IPS-18c (cell line): ENCODE data around the gene RGS18.
"Not testable (repeated sequence)": the region's sequence is repeated elsewhere in the genome, so short reads cannot be mapped to it uniquely, and the experiment has no call there.

Experiments used
- H3K4me3 ChIP-seq: 2 replicates; pipeline ENCODE4 v1.7.0; 2013; ENCODE audit warnings: low read depth, mild to moderate bottlenecking, low read length, moderate library complexity; ENCODE audit not compliant: insufficient read depth
- H3K9me3 ChIP-seq: one replicate; pipeline ENCODE4 v1.6.1; 2013; ENCODE audit warnings: mild to moderate bottlenecking, low read length, moderate library complexity; ENCODE audit not compliant: control insufficient read depth, insufficient read depth

RGS18 gene

GRCh38 chr1:192225266-192225665 lies 67.0 kb downstream of the RGS18 start:
- no peaks in the 10 kb centered on the region for H3K9me3 ChIP-seq
- H3K4me3 ChIP-seq, result no peak overlapping the region

GRCh38 chr1:192225703-192226102 lies 67.4 kb downstream of the RGS18 start:
- Histone ChIP-seq H3K4me3 (no peak overlapping the region), H3K9me3 (no peaks in the 10 kb centered on the region)

- no peaks in the 10 kb centered on the region for H3K9me3 ChIP-seq
- H3K4me3 ChIP-seq, result no peak overlapping the region
These were observed 69.1 kb downstream of the RGS18 start for GRCh38 chr1:192227330-192227729.

GRCh38 chr1:192227980-192228379 lies 69.7 kb downstream of the RGS18 start:
- H3K4me3 ChIP-seq, H3K9me3 ChIP-seq: not testable (repeated sequence)

- no peaks in the 10 kb centered on the region for H3K9me3 ChIP-seq
- no peak overlapping the region for H3K4me3 ChIP-seq
These were observed 74.7 kb downstream of the RGS18 start for GRCh38 chr1:192232817-192233417.

GRCh38 chr1:192235127-192235526 lies 76.9 kb downstream of the RGS18 start:
- no peaks in the 10 kb centered on the region for H3K9me3 ChIP-seq
- no peak overlapping the region for H3K4me3 ChIP-seq
